HG03280 (cell line): ENCODE data around the gene LILRB2.
"Not testable (repeated sequence)": the region's sequence is repeated elsewhere in the genome, so short reads cannot be mapped to it uniquely, and the experiment has no call there.

ENCODE experiments used
- ATAC-seq: cut with Tn5 transposase; IDR thresholded peaks from one replicate; pipeline ENCODE4 v1.9.1; 2021; ENCODE audit warnings: mild to moderate bottlenecking, moderate library complexity; ENCODE audit not compliant: unreplicated experiment

Gene LILRB2

GRCh38 chr19:54245936-54246335 is 35.0 kb downstream of the LILRB2 start:
- no peak for ATAC-seq

GRCh38 chr19:54243809-54244208 is 37.1 kb downstream of the LILRB2 start:
- ATAC-seq: not testable (repeated sequence)

GRCh38 chr19:54242646-54243045 is 38.3 kb downstream of the LILRB2 start, which contains the start of gene LILRA6:
TSS of gene LILRA6 (minus strand) at chr19:54242790.
- ATAC-seq: not testable (repeated sequence)

- not testable (repeated sequence) for ATAC-seq
These were observed 38.7 kb downstream of the LILRB2 start for GRCh38 chr19:54242234-54242633.

- ATAC-seq: not testable (repeated sequence)
These were observed 40.3 kb downstream of the LILRB2 start for GRCh38 chr19:54240372-54241336.

- ATAC-seq: not testable (repeated sequence)
These were observed 41.2 kb downstream of the LILRB2 start for GRCh38 chr19:54239491-54240371.

GRCh38 chr19:54233941-54234340 is 47.0 kb downstream of the LILRB2 start:
- ATAC-seq: no peak

GRCh38 chr19:54231077-54231931 is 49.6 kb downstream of the LILRB2 start:
- ATAC-seq: peak; percentile 52

- no peak for ATAC-seq
These were observed 50.9 kb downstream of the LILRB2 start for GRCh38 chr19:54230031-54230430.

- ATAC-seq: no peak
These were observed 51.8 kb downstream of the LILRB2 start for GRCh38 chr19:54229146-54229545.

- not testable (repeated sequence) for ATAC-seq
These were observed 56.3 kb downstream of the LILRB2 start for GRCh38 chr19:54224619-54225018.

- not testable (repeated sequence) for ATAC-seq
These were observed 57.0 kb downstream of the LILRB2 start for GRCh38 chr19:54223937-54224281.
